Right atrium auricular region (tissue), 2 donors: ENCODE data around the gene CCDC148. TPM values are rescaled to one million over a fixed set of nuclear protein-coding genes. Genes with fewer than 3 reads are reported as not detected.
A peak's percentile ranks its signal among the peaks of the same experiment; 100 is the strongest.
"Not testable (repeated sequence)": the region's sequence is repeated elsewhere in the genome, so short reads cannot be mapped to it uniquely, and the experiment has no call there.

Experiments
- DNase-seq: peaks from one replicate; pipeline ENCODE4 v3.0.0-alpha.2; 2019; ENCODE audit warnings: low spot score
- H3K27ac ChIP-seq, 2 donors: fragments of 200-600 bp; sonication (generic); 1 replicate in 1 of 2; 2 replicates in 1 of 2; pipeline ENCODE4 v1.5.1; 2016 to 2019
- H3K27me3 ChIP-seq, 2 donors: fragments of 200-600 bp; sonication (generic); one replicate each; pipeline versions ENCODE4 v1.5.1 to v1.6.0; 2017 to 2019
- H3K36me3 ChIP-seq: fragments of 200-600 bp; sonication (generic); one replicate; pipeline ENCODE4 v1.5.1; 2016
- H3K4me1 ChIP-seq, 2 donors: fragments of 200-600 bp; sonication (generic); one replicate each; pipeline versions ENCODE4 v1.5.1 to v1.6.0; 2017 to 2019
- H3K4me3 ChIP-seq, 2 donors: fragments of 200-600 bp; sonication (generic); 1 replicate in 1 of 2; 2 replicates in 1 of 2; pipeline ENCODE4 v1.5.1; 2017 to 2019; ENCODE audit warnings: mild to moderate bottlenecking in 1 of 2, moderate library complexity in 1 of 2
- H3K9me3 ChIP-seq, 2 donors: fragments of 200-600 bp; sonication (generic); one replicate each; pipeline ENCODE4 v1.5.1; 2019
- total RNA-seq, 2 donors: library from RNA; depleted of rRNA; stranded (reverse); fragments of >200 nt; gene quantifications; one replicate each; pipeline ENCODE4 v1.1.0, GENCODE V29; 2016
- TF ChIP-seq, protein P1 (sequence below), 2 donors: fragments of 200-600 bp; sonication (generic); IDR thresholded peaks; one replicate each; pipeline ENCODE4 v1.5.1; 2019; ENCODE audit warnings: antibody characterized with exemption in 2 of 2

Gene CCDC148
- total RNA-seq, 2 donors from 2014 or later = 0.20 to 1.1 TPM

DNA sequence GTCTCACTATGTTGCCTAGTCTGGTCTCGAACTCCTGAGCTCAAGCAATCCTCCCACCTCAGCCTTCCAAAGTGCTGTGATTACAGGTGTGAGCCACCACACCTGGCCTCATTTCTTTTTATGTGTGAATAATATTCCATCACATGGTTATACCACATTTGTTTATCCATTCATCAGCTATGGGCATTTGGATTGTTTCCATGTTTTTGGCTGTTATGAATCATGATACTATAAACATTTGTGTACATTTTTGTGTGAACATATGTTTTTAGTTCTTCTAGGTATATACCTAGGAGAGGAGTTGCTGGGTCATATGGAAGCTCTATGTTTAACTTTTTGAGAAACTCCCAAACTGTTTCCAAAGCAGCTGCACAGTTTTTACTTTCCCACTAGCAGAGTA, 24.6 kb upstream of the CCDC148 start:
- no peak for DNase-seq
- TF ChIP-seq, protein P1, sequence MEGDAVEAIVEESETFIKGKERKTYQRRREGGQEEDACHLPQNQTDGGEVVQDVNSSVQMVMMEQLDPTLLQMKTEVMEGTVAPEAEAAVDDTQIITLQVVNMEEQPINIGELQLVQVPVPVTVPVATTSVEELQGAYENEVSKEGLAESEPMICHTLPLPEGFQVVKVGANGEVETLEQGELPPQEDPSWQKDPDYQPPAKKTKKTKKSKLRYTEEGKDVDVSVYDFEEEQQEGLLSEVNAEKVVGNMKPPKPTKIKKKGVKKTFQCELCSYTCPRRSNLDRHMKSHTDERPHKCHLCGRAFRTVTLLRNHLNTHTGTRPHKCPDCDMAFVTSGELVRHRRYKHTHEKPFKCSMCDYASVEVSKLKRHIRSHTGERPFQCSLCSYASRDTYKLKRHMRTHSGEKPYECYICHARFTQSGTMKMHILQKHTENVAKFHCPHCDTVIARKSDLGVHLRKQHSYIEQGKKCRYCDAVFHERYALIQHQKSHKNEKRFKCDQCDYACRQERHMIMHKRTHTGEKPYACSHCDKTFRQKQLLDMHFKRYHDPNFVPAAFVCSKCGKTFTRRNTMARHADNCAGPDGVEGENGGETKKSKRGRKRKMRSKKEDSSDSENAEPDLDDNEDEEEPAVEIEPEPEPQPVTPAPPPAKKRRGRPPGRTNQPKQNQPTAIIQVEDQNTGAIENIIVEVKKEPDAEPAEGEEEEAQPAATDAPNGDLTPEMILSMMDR (IDR thresholded peaks at IDR 0.05) = no peak
- H3K4me1 ChIP-seq = peaks cover 0 to 33% of the 10 kb centered on the region in 2 donors

DNA sequence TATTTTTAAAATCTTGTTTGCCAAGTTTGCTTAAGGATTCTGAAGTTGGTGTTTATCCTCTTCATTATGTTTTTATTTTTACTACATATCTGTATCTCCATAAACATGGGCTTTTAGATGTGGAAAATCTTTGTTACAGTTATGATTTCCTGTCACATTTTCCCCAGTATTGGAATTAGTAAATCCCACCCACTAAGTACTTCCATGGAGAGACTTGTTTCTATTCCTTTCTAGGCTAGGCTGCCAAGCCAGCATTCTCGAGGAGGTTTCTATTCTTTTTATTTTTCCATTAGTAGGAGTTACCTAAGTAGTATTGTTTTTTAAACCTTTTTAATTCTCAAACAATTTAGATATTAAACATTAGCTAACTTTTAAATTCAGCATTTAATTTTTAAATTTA, 22.3 kb upstream of the CCDC148 start:
- TF ChIP-seq, protein P1 (IDR thresholded peaks at IDR 0.05) = no peak
- Histone ChIP-seq H3K27ac (peak overlapping the region in 1 of 2 donors; percentile 2), H3K9me3 (no peaks in the 10 kb centered on the region), H3K27me3 (no peaks in the 10 kb centered on the region), H3K4me1 (peaks cover 0 to 36% of the 10 kb centered on the region in 2 donors), H3K4me3 (no peak overlapping the region), H3K36me3 (no peaks in the 10 kb centered on the region)
- no peak for DNase-seq

More for the DNA sequence above, 24.6 kb upstream of the CCDC148 start:
- no peaks in the 10 kb centered on the region for H3K27me3 ChIP-seq
- no peaks in the 10 kb centered on the region for H3K9me3 ChIP-seq
- H3K4me3 ChIP-seq = no peak overlapping the region
- H3K27ac ChIP-seq = no peak overlapping the region
- H3K36me3 ChIP-seq = no peaks in the 10 kb centered on the region

DNA sequence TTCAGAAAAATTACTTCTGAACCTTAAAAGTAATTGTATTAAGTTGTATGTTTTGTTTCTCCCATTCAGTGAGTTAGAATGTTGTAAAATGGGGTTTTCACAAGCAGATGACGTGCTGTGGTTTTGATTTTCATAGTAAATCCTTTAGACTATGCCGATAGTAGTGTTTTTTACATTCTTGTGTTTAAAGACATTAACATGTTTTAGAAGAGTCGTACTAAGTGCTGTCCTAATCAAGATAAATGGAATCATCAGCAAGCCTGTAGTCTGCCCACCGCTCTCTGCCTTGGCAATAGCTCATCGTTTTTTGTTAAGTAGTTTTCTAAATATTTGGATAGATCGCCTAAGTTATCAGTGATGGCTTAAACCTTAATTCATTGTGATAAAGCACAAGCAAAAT, 21.7 kb upstream of the CCDC148 start:
- no peaks in the 10 kb centered on the region for H3K27me3 ChIP-seq
- no peak for DNase-seq
- no peaks in the 10 kb centered on the region for H3K36me3 ChIP-seq
- peaks cover 0 to 36% of the 10 kb centered on the region in 2 donors for H3K4me1 ChIP-seq
- no peaks in the 10 kb centered on the region for H3K9me3 ChIP-seq
- peak overlapping the region in 1 of 2 donors; percentile 7 for H3K27ac ChIP-seq
- no peak overlapping the region for H3K4me3 ChIP-seq
- TF ChIP-seq, protein P1 (IDR thresholded peaks at IDR 0.05) = no peak

DNA sequence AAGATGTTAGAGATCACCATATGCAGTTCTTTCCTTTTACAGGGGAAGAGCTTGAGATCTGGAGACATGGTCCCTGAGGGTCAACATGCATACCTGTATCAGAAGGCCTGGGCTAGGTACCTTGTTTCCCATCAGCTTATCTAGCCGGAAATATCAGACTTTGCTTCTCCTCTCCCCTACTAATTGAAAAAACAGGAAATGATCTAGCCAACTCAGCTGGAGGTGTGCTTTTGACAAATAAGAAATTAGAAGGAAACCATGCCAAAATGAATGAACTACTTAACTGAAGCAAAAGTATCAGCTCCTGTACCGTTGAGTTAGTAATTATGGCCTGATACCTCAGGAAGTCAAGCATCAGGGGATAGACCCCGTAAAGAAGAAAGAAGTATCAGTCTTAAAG, 20.6 kb upstream of the CCDC148 start:
- Histone ChIP-seq H3K4me1 (peaks cover 0 to 36% of the 10 kb centered on the region in 2 donors), H3K9me3 (no peaks in the 10 kb centered on the region), H3K36me3 (no peaks in the 10 kb centered on the region), H3K27ac (peak overlapping the region in 1 of 2 donors; percentile 7), H3K4me3 (no peak overlapping the region), H3K27me3 (no peaks in the 10 kb centered on the region)
- no peak for DNase-seq
- TF ChIP-seq, protein P1 (IDR thresholded peaks at IDR 0.05) = no peak

DNA sequence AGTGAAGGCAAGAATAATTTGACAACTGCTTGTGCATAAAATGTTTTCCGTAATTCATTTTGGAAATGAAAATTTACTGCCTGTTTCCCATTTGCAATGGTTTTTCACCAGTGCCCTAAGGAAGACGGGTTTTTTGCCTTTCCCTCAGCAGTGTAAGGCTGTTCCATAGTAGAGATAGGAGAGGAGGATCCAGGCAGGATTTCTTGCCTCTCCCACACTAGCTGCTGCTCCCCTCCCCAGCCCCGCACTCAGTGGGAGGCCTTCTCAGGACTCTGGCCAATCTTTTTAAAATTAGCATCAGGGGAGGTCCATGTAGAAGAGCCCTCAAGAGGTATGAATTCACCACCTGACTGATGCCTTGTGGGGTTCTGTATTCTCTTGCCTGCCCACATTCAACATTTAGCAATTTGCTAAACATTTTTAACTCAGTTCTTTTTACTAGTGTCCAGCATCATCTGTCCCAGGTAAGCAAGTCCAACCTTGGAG, 18.0 kb upstream of the CCDC148 start:
- H3K9me3 ChIP-seq, H3K27ac ChIP-seq, H3K36me3 ChIP-seq, H3K27me3 ChIP-seq, DNase-seq, H3K4me3 ChIP-seq: not testable (repeated sequence)
- H3K4me1 ChIP-seq = peaks cover 0 to 36% of the 10 kb centered on the region in 2 donors

DNA sequence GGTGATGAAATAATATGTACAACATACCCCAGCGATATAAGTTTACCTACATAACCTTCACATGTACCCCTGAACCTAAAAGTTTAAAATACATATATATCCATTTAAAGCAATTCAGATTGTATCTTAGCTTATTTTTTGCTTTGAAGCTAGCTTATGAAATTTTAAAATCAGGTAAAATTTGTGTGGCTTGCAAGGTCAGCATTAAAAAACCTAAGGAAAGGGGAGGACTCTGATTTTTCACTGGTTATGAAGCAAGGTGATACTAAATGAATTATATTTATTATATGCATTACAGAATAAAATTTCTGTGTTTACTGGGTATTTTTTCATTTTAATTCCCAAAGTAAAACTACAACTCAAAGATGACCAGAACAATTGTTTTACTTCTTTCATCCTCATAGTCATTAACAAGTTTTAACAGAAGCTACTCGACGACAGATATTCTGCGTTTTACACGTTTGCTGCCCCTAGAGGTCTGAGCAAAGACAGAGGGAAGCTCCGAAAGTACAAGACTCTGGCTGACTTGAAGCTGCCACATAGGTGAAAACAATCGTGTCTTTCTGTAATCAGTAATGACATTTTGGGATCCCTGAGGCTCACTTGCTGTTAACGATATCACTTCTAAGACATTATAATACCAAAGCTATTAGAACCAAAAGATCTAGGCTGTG, 17.3 kb upstream of the CCDC148 start:
- H3K27ac ChIP-seq = no peak overlapping the region
- H3K4me1 ChIP-seq = peaks cover 0 to 36% of the 10 kb centered on the region in 2 donors
- DNase-seq = no peak
- no peaks in the 10 kb centered on the region for H3K27me3 ChIP-seq
- H3K36me3 ChIP-seq = no peaks in the 10 kb centered on the region
- H3K9me3 ChIP-seq = no peaks in the 10 kb centered on the region
- no peak overlapping the region for H3K4me3 ChIP-seq
- TF ChIP-seq, protein P1 (IDR thresholded peaks at IDR 0.05) = no peak

DNA sequence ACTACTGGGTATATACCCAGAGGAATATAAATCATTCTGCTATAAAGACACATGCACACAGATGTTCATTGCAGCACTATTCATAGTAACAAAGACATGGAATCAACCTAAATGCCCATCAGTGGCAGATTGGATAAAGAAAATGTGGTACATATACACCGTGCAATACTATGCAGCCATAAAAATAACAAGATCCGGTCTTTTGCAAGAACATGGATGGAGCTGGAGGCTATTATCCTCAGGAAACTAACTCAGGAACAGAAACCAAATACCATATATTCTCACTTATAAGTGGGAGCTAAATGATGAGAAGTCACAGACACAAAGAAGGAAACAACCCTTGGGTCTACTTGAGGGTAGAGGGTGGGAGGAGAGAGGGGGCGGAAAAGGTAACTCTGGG, 16.7 kb upstream of the CCDC148 start:
- not testable (repeated sequence) for H3K9me3 ChIP-seq, H3K36me3 ChIP-seq, H3K4me3 ChIP-seq, DNase-seq, H3K27ac ChIP-seq, H3K27me3 ChIP-seq
- peaks cover 0 to 32% of the 10 kb centered on the region in 2 donors for H3K4me1 ChIP-seq

DNA sequence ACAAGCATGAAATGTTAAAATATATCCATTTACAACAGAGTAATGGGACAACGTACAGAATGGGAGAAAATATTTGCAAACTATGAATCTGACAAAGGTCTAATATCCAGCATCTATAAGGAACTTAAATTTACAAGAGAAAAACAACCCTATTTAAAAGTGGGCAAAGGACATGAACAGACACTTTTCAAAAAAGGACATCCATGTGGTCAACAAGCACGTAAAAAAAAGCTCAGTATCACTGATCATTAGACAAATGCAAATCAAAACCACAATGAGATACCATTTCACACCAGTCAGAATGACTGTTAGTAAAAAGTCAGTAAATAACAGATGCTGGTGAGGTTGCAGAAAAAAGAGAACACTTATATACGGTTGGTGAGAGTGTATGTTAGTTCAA, 16.3 kb upstream of the CCDC148 start:
- H3K36me3 ChIP-seq, DNase-seq, H3K27ac ChIP-seq, H3K27me3 ChIP-seq, H3K9me3 ChIP-seq, H3K4me3 ChIP-seq: not testable (repeated sequence)
- peaks cover 0 to 27% of the 10 kb centered on the region in 2 donors for H3K4me1 ChIP-seq
